Vagina (tissue), 2 donors: ENCODE results near the gene PRKCE.

Source experiments
- POLR2AphosphoS5 ChIP-seq, 2 donors: sonication (generic); formaldehyde crosslinking; IDR thresholded peaks; one replicate each; pipeline ENCODE4 v1.9.0; 2017; ENCODE audit warnings: antibody characterized with exemption in 2 of 2, mild to moderate bottlenecking in 2 of 2, low read depth in 1 of 2; ENCODE audit not compliant: insufficient read depth in 1 of 2
- TF ChIP-seq, protein P1 (sequence below), 3 experiments: fragments of 450-650 bp in 2 of 3; fragments of 200-600 bp in 1 of 3; sonication (generic) in 1 of 3; IDR thresholded peaks; one replicate each; pipeline ENCODE4 v1.5.1; 2017 to 2019; ENCODE audit warnings: antibody characterized with exemption in 3 of 3, mild to moderate bottlenecking in 2 of 3, moderate library complexity in 2 of 3

DNA sequence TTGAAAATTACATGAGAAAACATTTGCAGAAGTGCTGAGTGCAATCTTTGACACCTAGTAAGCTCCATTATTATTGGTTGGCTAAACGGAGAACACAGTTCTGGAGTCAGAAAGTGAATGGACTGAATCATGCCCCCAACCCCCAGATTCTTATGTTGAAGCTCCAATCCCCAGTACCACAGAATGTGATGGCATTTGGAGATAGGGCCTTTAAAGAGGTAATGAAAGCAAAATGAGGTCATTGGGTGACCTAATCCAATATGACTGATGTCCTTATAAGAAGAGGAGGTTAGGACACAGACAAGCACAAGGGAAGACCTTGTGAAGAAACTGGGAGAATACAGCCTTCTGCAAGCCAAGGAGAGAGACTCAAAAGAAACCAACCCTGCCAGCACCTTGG lies 444.8 kb downstream of the PRKCE start:
- TF ChIP-seq, protein P1, sequence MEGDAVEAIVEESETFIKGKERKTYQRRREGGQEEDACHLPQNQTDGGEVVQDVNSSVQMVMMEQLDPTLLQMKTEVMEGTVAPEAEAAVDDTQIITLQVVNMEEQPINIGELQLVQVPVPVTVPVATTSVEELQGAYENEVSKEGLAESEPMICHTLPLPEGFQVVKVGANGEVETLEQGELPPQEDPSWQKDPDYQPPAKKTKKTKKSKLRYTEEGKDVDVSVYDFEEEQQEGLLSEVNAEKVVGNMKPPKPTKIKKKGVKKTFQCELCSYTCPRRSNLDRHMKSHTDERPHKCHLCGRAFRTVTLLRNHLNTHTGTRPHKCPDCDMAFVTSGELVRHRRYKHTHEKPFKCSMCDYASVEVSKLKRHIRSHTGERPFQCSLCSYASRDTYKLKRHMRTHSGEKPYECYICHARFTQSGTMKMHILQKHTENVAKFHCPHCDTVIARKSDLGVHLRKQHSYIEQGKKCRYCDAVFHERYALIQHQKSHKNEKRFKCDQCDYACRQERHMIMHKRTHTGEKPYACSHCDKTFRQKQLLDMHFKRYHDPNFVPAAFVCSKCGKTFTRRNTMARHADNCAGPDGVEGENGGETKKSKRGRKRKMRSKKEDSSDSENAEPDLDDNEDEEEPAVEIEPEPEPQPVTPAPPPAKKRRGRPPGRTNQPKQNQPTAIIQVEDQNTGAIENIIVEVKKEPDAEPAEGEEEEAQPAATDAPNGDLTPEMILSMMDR (IDR thresholded peaks at IDR 0.05) = no peak
- no peak for TF ChIP-seq POLR2AphosphoS5 (IDR thresholded peaks at IDR 0.05; ENCODE audit: insufficient read depth in 1 of 2, low read depth in 1 of 2)
